Measurements from ENCODE around the gene BBS5.

BBS5 gene

DNA sequence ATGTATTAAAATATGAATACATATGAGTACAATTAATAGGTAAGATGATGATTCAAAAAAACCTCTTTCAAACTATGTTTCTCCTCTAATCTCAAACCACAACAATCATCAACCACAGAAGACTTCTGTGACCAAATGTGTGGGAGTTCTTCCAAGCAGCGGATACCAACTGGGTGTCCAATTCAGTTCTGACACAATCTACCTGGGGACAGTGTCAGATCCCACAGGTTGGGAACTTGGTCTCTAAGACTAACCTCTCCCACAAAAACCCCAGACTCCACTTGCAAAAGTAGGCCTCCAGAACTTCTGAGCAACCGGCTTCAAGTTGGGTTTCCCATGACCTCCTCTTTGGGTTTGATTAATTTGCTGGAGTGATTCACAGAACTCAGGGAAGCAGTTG, 67.5 kb downstream of the BBS5 start:
- DNase-seq (ENCODE audit: low read depth): no peak

Data from stromal cell of bone marrow (primary cell).